Endothelial cell of umbilical vein (primary cell): Measurements from ENCODE around the gene IL3RA. TPM values are rescaled to one million over a fixed set of nuclear protein-coding genes. Genes with fewer than 3 reads are reported as not detected.

Source experiments
- BruUV-seq: library from RNA; stranded (reverse); fragments of 400-500 nt; replicated peaks from 2 replicates; lab custom pipeline; 2021; lab: Mats Ljungman, UMichigan
- CTCF ChIA-PET: fragments of 300-600, 350-600 bp; sonication (Branson Sonifier 250); formaldehyde crosslinking; loops from one replicate; lab custom pipeline; 2021; ENCODE audit warnings: antibody characterized with exemption, inconsistent platforms; lab: Charles Lee
- POLR2A ChIA-PET: fragments of 300-600, 350-600 bp; sonication (Branson Sonifier 250); formaldehyde crosslinking; loops from one replicate; lab custom pipeline; 2021; ENCODE audit warnings: antibody characterized with exemption, inconsistent platforms; lab: Charles Lee
- DNase-seq: peaks from one replicate; pipeline ENCODE4 v3.0.0-alpha.2; 2011; ENCODE audit warnings: low read depth, low spot score
- FAIRE-seq: peaks from 2 replicates; lab custom pipeline; 2011; peaks lifted over from hg19 to GRCh38; lab: Jason Lieb, UNC
- H2AFZ ChIP-seq: 2 replicates; pipeline ENCODE4 v1.6.0; 2012; ENCODE audit warnings: low read depth, low read length, control low read depth, inconsistent platforms
- H3K27ac ChIP-seq: 2 replicates; pipeline ENCODE4 v1.5.1; 2011; ENCODE audit warnings: low read depth, mild to moderate bottlenecking, control low read depth, low read length, moderate library complexity; ENCODE audit not compliant: insufficient read depth
- H3K27me3 ChIP-seq, 2 experiments: 2 replicates each; pipeline versions ENCODE4 v1.6.0 to v1.6.1; 2011; ENCODE audit warnings: low read length in 2 of 2, mixed read lengths in 1 of 2; ENCODE audit not compliant: control insufficient read depth in 2 of 2, insufficient read depth in 2 of 2
- H3K36me3 ChIP-seq, 2 experiments: 2 replicates in 1 of 2; 3 replicates in 1 of 2; pipeline ENCODE4 v1.5.1; 2011; ENCODE audit warnings: low read length in 2 of 2, mild to moderate bottlenecking in 1 of 2, moderate library complexity in 1 of 2; ENCODE audit not compliant: control insufficient read depth in 2 of 2, insufficient read depth in 2 of 2; ENCODE audit errors: extremely low read depth in 1 of 2
- H3K4me1 ChIP-seq: 3 replicates; pipeline ENCODE4 v1.5.1; 2011; ENCODE audit warnings: mild to moderate bottlenecking, low read length; ENCODE audit not compliant: control insufficient read depth, insufficient read depth; ENCODE audit errors: extremely low read depth
- H3K4me2 ChIP-seq: 2 replicates; pipeline ENCODE4 v1.6.1; 2011; ENCODE audit warnings: low read length, control low read depth, mixed read lengths; ENCODE audit not compliant: insufficient read depth
- H3K4me3 ChIP-seq, 3 experiments: fragments of 200-600 bp in 1 of 3; sonication (generic), shearing (Covaris generic) in 1 of 3; replicated peaks in 1 of 3; 2 replicates each; pipeline ENCODE4 v1.5.1; 2011 to 2016; ENCODE audit warnings: control low read depth in 3 of 3, low read length in 3 of 3, mild to moderate bottlenecking in 2 of 3, inconsistent platforms in 1 of 3, low read depth in 1 of 3, moderate library complexity in 1 of 3; ENCODE audit not compliant: insufficient read depth in 1 of 3
- H3K79me2 ChIP-seq: 2 replicates; pipeline ENCODE4 v1.6.0; 2012; ENCODE audit warnings: low read length, inconsistent platforms; ENCODE audit not compliant: control insufficient read depth, insufficient read depth
- H3K9ac ChIP-seq: replicated peaks from 2 replicates; pipeline ENCODE3; 2011; ENCODE audit warnings: low read length, control low read depth; ENCODE audit not compliant: insufficient read depth; ENCODE audit errors: extremely low read depth
- H3K9me1 ChIP-seq: replicated peaks from 3 replicates; pipeline ENCODE4 v1.6.0; 2011; ENCODE audit warnings: mild to moderate bottlenecking, low read length; ENCODE audit not compliant: control insufficient read depth, insufficient read depth; ENCODE audit errors: extremely low read depth
- H3K9me3 ChIP-seq: replicated peaks from 2 replicates; pipeline ENCODE4 v1.5.1; 2012; ENCODE audit warnings: low read length, inconsistent platforms; ENCODE audit not compliant: control insufficient read depth, insufficient read depth
- H4K20me1 ChIP-seq: replicated peaks from 2 replicates; pipeline ENCODE3; 2011; ENCODE audit warnings: mild to moderate bottlenecking, low read length; ENCODE audit not compliant: control insufficient read depth, insufficient read depth; ENCODE audit errors: extremely low read depth
- FOS ChIP-seq: IDR thresholded peaks from 2 replicates; pipeline ENCODE4 v1.6.1; 2011; ENCODE audit warnings: mild to moderate bottlenecking, low read length, moderate library complexity, borderline replicate concordance; ENCODE audit not compliant: insufficient read depth
- GATA2 ChIP-seq: IDR thresholded peaks from 2 replicates; pipeline ENCODE4 v1.7.0; 2011; ENCODE audit warnings: low read depth, mild to moderate bottlenecking, moderate library complexity, mixed read lengths, low read length; ENCODE audit not compliant: insufficient read length, insufficient read depth
- MAX ChIP-seq: IDR thresholded peaks from 2 replicates; pipeline ENCODE4 v1.6.1; 2011; ENCODE audit not compliant: insufficient read depth, insufficient read length
- POLR2A ChIP-seq: IDR thresholded peaks from 2 replicates; pipeline ENCODE4 v1.6.1; 2012; ENCODE audit warnings: low read depth, mild to moderate bottlenecking, control low read depth, low read length
- POLR2AphosphoS5 ChIP-seq: IDR thresholded peaks from 2 replicates; pipeline ENCODE4 v1.6.1; 2012; ENCODE audit warnings: low read depth, mild to moderate bottlenecking, control low read depth, low read length, moderate library complexity; ENCODE audit not compliant: insufficient read depth
- dilution Hi-C: fragments of 300-500 bp; cut with MboI; formaldehyde crosslinking; loops from one replicate; pipeline ENCODE4 v1.15.0; 2019; ENCODE audit warnings: low sequenced_read_pairs; ENCODE audit not compliant: extremely low pct_ligation_motif_present
- intact Hi-C: fragments of 100-400 bp; cut with micrococcal nuclease; formaldehyde crosslinking; loops from one replicate; pipeline ENCODE4 v1.10.0; 2022
- polyA plus RNA-seq, 4 experiments: library from polyadenylated mRNA; depleted of rRNA in 3 of 4; stranded (reverse) in 3 of 4; unstranded in 1 of 4; fragments of >200 nt; gene quantifications; 2 replicates each; pipeline versions ENCODE4 v1.2.1 to v1.2.3, GENCODE V29; 2011 to 2012; ENCODE audit warnings: missing spikeins in 1 of 4
- total RNA-seq: library from RNA; stranded (reverse); gene quantifications from 2 replicates; pipeline ENCODE4 v1.2.3, GENCODE V29; 2021

The IL3RA gene
- total and polyA plus RNA-seq, 2 donors (not counting 3 experiments of a cell fraction or from before 2014, with no cell fraction given): 28.9 to 35.1 TPM

- intact Hi-C loops: no loop called here
- no peaks in the 10 kb centered on the region for H4K20me1 ChIP-seq
- no peak for FAIRE-seq
Measured at GRCh38 chrX:1385253-1386223, 49.0 kb downstream of the IL3RA start.

GRCh38 chrX:1386338-1387127 is 49.9 kb downstream of the IL3RA start:
- peaks cover 31 to 57% of the 10 kb centered on the region in 2 experiments for H3K36me3 ChIP-seq
- H4K20me1 ChIP-seq: peaks cover 3% of the 10 kb centered on the region
- FAIRE-seq (no peak), DNase-seq (no peak)
- no peaks in the 10 kb centered on the region for H3K27me3 ChIP-seq
- H3K27ac ChIP-seq: no peak overlapping the region
- no peak overlapping the region for H2AFZ ChIP-seq
- intact Hi-C loops: no loop called here
- no TSS peak for BruUV-seq
- ChIA-PET CTCF (no interaction called here), POLR2A (no interaction called here)
- H3K4me3 ChIP-seq: no peak overlapping the region
- H3K79me2 ChIP-seq: peaks cover 53% of the 10 kb centered on the region
- TF ChIP-seq POLR2A (no peak), GATA2 (no peak), POLR2AphosphoS5 (peak; percentile 23), MAX (no peak), FOS (no peak)
- H3K9me3 ChIP-seq: no peaks in the 10 kb centered on the region
- H3K4me2 ChIP-seq: no peak overlapping the region
- dilution Hi-C loops: no loop called here
- H3K9ac ChIP-seq: no peak overlapping the region
- H3K4me1 ChIP-seq: peaks cover 12% of the 10 kb centered on the region
- H3K9me1 ChIP-seq: no peaks in the 10 kb centered on the region

More at GRCh38 chrX:1385253-1386223, 49.0 kb downstream of the IL3RA start:
- Histone ChIP-seq H3K9ac (no peak overlapping the region), H3K9me1 (no peaks in the 10 kb centered on the region), H3K36me3 (peaks cover 31 to 57% of the 10 kb centered on the region in 2 experiments), H3K9me3 (no peaks in the 10 kb centered on the region), H3K79me2 (peaks cover 43% of the 10 kb centered on the region), H3K4me2 (no peak overlapping the region), H3K27ac (no peak overlapping the region), H3K4me3 (no peak overlapping the region), H3K4me1 (peaks cover 6% of the 10 kb centered on the region), H3K27me3 (no peaks in the 10 kb centered on the region), H2AFZ (no peak overlapping the region)
- no peak for DNase-seq
- no TSS peak for BruUV-seq
- POLR2A ChIA-PET: no interaction called here
- CTCF ChIA-PET: no interaction called here
- TF ChIP-seq GATA2 (no peak), POLR2AphosphoS5 (peak; percentile 11)
- dilution Hi-C loops: no loop called here
